Measurements from ENCODE around the gene PKD2L1.

DNA sequence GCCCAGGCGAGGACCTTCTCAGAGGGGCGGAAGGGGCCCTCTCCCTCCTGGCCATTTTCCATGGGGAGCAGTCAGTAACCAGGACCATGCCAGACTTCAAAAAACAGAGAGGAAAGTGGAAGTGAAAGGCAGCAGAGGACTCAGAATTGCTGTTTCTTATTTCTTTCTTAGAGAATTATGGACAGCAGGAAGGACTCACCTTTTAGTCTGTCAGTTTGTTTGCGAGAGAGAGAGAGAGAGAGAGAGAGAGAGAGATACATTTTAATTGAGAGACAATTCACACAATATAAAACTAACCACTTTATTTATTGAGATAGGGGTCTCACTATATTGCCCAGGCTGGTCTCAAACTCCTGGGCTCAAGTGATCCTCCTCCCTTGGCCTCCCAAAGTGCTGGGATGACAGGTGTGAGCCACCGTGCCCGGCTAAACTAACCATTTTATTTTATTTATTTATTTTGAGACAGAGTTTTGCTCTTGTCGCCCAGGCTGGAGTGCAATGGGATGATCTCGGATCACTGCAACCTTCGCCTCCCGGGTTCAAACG lies 41.5 kb upstream of the PKD2L1 start:
- TF ChIP-seq, protein P1, sequence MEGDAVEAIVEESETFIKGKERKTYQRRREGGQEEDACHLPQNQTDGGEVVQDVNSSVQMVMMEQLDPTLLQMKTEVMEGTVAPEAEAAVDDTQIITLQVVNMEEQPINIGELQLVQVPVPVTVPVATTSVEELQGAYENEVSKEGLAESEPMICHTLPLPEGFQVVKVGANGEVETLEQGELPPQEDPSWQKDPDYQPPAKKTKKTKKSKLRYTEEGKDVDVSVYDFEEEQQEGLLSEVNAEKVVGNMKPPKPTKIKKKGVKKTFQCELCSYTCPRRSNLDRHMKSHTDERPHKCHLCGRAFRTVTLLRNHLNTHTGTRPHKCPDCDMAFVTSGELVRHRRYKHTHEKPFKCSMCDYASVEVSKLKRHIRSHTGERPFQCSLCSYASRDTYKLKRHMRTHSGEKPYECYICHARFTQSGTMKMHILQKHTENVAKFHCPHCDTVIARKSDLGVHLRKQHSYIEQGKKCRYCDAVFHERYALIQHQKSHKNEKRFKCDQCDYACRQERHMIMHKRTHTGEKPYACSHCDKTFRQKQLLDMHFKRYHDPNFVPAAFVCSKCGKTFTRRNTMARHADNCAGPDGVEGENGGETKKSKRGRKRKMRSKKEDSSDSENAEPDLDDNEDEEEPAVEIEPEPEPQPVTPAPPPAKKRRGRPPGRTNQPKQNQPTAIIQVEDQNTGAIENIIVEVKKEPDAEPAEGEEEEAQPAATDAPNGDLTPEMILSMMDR (IDR thresholded peaks at IDR 0.05; ENCODE audit: poor library complexity, severe bottlenecking) = no peak
- TF ChIP-seq EZH2 (IDR thresholded peaks at IDR 0.05; ENCODE audit: borderline replicate concordance, insufficient read depth, low read length, poor library complexity, severe bottlenecking) (no peak), MXI1 (conservative IDR thresholded peaks at IDR 0.05; ENCODE audit: poor library complexity, severe bottlenecking) (no peak)
- TF ChIP-seq, protein P2, sequence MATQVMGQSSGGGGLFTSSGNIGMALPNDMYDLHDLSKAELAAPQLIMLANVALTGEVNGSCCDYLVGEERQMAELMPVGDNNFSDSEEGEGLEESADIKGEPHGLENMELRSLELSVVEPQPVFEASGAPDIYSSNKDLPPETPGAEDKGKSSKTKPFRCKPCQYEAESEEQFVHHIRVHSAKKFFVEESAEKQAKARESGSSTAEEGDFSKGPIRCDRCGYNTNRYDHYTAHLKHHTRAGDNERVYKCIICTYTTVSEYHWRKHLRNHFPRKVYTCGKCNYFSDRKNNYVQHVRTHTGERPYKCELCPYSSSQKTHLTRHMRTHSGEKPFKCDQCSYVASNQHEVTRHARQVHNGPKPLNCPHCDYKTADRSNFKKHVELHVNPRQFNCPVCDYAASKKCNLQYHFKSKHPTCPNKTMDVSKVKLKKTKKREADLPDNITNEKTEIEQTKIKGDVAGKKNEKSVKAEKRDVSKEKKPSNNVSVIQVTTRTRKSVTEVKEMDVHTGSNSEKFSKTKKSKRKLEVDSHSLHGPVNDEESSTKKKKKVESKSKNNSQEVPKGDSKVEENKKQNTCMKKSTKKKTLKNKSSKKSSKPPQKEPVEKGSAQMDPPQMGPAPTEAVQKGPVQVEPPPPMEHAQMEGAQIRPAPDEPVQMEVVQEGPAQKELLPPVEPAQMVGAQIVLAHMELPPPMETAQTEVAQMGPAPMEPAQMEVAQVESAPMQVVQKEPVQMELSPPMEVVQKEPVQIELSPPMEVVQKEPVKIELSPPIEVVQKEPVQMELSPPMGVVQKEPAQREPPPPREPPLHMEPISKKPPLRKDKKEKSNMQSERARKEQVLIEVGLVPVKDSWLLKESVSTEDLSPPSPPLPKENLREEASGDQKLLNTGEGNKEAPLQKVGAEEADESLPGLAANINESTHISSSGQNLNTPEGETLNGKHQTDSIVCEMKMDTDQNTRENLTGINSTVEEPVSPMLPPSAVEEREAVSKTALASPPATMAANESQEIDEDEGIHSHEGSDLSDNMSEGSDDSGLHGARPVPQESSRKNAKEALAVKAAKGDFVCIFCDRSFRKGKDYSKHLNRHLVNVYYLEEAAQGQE (IDR thresholded peaks at IDR 0.05; ENCODE audit: borderline replicate concordance) = no peak
